ENCODE data around the gene C6orf136. TPM values are rescaled to one million over a fixed set of nuclear protein-coding genes. Genes with fewer than 3 reads are reported as not detected.
A peak's percentile ranks its signal among the peaks of the same experiment; 100 is the strongest.

Gene C6orf136
- total and polyA plus RNA-seq, 9 of the 15 experiments (the other 6 are each of a cell fraction or from before 2014, with no cell fraction given), result 14.1 to 63.1 (median 18.4) TPM

DNA sequence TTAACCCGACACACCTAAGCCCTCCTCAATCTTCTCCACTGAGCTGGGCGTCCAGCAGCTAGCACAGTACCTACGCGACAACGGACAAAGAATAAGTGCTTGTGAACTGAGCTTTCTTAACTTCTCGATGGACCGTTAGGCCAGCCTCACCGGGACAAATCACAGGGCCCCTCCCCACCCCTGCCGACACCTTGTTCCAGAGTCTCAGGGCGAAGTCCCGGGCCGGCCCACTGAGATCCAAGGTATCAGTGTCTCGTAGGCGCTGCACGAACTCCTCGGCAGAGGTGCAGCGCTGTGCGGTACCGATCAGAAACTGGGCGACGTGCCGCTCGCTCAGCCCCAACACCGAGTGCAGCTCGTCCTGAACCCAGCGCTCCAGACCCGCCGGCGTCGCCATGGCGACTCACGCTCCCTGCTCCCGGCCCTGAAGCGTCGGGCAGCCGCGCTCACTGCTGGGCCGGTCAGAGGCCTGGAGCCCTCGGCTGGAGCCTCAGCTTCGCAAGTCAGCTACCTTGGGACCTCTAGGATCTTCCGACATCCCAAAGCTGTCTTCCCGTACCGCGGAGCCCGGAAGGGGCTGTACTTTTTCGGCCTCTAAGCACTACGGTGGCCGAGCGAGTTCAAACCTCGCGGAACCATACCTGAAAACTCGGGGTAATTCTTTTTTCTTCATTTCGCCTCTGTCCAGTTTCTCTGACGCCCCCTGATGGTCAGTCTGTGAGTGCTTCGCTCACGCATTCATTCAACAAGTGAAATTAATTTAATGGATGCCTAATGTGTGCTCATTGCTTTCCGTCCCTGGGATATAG, 25.7 kb downstream of the C6orf136 start, which contains the start of gene DHX16 (continued):
- TF ChIP-seq, protein P1, sequence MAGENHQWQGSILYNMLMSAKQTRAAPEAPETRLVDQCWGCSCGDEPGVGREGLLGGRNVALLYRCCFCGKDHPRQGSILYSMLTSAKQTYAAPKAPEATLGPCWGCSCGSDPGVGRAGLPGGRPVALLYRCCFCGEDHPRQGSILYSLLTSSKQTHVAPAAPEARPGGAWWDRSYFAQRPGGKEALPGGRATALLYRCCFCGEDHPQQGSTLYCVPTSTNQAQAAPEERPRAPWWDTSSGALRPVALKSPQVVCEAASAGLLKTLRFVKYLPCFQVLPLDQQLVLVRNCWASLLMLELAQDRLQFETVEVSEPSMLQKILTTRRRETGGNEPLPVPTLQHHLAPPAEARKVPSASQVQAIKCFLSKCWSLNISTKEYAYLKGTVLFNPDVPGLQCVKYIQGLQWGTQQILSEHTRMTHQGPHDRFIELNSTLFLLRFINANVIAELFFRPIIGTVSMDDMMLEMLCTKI (IDR thresholded peaks at IDR 0.05; ENCODE audit: partially characterized antibody), result no peak
- peak; percentile 69 for TF ChIP-seq MXI1 (IDR thresholded peaks at IDR 0.05; ENCODE audit: low read depth, low read length)
- TF ChIP-seq, protein P2, sequence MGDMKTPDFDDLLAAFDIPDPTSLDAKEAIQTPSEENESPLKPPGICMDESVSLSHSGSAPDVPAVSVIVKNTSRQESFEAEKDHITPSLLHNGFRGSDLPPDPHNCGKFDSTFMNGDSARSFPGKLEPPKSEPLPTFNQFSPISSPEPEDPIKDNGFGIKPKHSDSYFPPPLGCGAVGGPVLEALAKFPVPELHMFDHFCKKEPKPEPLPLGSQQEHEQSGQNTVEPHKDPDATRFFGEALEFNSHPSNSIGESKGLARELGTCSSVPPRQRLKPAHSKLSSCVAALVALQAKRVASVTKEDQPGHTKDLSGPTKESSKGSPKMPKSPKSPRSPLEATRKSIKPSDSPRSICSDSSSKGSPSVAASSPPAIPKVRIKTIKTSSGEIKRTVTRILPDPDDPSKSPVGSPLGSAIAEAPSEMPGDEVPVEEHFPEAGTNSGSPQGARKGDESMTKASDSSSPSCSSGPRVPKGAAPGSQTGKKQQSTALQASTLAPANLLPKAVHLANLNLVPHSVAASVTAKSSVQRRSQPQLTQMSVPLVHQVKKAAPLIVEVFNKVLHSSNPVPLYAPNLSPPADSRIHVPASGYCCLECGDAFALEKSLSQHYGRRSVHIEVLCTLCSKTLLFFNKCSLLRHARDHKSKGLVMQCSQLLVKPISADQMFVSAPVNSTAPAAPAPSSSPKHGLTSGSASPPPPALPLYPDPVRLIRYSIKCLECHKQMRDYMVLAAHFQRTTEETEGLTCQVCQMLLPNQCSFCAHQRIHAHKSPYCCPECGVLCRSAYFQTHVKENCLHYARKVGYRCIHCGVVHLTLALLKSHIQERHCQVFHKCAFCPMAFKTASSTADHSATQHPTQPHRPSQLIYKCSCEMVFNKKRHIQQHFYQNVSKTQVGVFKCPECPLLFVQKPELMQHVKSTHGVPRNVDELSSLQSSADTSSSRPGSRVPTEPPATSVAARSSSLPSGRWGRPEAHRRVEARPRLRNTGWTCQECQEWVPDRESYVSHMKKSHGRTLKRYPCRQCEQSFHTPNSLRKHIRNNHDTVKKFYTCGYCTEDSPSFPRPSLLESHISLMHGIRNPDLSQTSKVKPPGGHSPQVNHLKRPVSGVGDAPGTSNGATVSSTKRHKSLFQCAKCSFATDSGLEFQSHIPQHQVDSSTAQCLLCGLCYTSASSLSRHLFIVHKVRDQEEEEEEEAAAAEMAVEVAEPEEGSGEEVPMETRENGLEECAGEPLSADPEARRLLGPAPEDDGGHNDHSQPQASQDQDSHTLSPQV (IDR thresholded peaks at IDR 0.05), result no peak
- TF ChIP-seq, protein P3, sequence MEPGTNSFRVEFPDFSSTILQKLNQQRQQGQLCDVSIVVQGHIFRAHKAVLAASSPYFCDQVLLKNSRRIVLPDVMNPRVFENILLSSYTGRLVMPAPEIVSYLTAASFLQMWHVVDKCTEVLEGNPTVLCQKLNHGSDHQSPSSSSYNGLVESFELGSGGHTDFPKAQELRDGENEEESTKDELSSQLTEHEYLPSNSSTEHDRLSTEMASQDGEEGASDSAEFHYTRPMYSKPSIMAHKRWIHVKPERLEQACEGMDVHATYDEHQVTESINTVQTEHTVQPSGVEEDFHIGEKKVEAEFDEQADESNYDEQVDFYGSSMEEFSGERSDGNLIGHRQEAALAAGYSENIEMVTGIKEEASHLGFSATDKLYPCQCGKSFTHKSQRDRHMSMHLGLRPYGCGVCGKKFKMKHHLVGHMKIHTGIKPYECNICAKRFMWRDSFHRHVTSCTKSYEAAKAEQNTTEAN (CRISPR knock-in tag; IDR thresholded peaks at IDR 0.05), result no peak; the same call in 1 of the 2 replicates
- TF ChIP-seq, protein P4, sequence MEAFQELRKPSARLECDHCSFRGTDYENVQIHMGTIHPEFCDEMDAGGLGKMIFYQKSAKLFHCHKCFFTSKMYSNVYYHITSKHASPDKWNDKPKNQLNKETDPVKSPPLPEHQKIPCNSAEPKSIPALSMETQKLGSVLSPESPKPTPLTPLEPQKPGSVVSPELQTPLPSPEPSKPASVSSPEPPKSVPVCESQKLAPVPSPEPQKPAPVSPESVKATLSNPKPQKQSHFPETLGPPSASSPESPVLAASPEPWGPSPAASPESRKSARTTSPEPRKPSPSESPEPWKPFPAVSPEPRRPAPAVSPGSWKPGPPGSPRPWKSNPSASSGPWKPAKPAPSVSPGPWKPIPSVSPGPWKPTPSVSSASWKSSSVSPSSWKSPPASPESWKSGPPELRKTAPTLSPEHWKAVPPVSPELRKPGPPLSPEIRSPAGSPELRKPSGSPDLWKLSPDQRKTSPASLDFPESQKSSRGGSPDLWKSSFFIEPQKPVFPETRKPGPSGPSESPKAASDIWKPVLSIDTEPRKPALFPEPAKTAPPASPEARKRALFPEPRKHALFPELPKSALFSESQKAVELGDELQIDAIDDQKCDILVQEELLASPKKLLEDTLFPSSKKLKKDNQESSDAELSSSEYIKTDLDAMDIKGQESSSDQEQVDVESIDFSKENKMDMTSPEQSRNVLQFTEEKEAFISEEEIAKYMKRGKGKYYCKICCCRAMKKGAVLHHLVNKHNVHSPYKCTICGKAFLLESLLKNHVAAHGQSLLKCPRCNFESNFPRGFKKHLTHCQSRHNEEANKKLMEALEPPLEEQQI (IDR thresholded peaks at IDR 0.05), result no peak
- no peak for TF ChIP-seq PPARD (CRISPR knock-in tag; IDR thresholded peaks at IDR 0.05)
- TF ChIP-seq PRPF4 (IDR thresholded peaks at IDR 0.05; ENCODE audit: insufficient read depth, low read depth, low read length, poor library complexity, severe bottlenecking), result no peak
- TF ChIP-seq TSC22D4 (tag; IDR thresholded peaks at IDR 0.05), result no peak
- TF ChIP-seq, protein P5, sequence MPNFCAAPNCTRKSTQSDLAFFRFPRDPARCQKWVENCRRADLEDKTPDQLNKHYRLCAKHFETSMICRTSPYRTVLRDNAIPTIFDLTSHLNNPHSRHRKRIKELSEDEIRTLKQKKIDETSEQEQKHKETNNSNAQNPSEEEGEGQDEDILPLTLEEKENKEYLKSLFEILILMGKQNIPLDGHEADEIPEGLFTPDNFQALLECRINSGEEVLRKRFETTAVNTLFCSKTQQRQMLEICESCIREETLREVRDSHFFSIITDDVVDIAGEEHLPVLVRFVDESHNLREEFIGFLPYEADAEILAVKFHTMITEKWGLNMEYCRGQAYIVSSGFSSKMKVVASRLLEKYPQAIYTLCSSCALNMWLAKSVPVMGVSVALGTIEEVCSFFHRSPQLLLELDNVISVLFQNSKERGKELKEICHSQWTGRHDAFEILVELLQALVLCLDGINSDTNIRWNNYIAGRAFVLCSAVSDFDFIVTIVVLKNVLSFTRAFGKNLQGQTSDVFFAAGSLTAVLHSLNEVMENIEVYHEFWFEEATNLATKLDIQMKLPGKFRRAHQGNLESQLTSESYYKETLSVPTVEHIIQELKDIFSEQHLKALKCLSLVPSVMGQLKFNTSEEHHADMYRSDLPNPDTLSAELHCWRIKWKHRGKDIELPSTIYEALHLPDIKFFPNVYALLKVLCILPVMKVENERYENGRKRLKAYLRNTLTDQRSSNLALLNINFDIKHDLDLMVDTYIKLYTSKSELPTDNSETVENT (CRISPR knock-in tag; IDR thresholded peaks at IDR 0.05), result no peak
- peak; percentile 21 for TF ChIP-seq ZFP36 (IDR thresholded peaks at IDR 0.05; ENCODE audit: low read depth, low read length, partially characterized antibody)
- TF ChIP-seq POU5F1 (IDR thresholded peaks at IDR 0.05; ENCODE audit: borderline replicate concordance, low read depth, low read length, partially characterized antibody), result peak; percentile 98
- TF ChIP-seq RBBP5 (IDR thresholded peaks at IDR 0.05; ENCODE audit: borderline replicate concordance, insufficient read depth, low read length, poor library complexity, severe bottlenecking), result peak; percentile 100
- TF ChIP-seq SMAD2 (IDR thresholded peaks at IDR 0.05; ENCODE audit: low read depth, low read length), result no peak
- TF ChIP-seq ZNF121 (CRISPR knock-in tag; conservative IDR thresholded peaks at IDR 0.05), result peak; percentile 30; the same call in 1 of the 2 replicates

Measured in K562 (cell line).